ENCODE data around the gene GCH1. TPM values are rescaled to one million over a fixed set of nuclear protein-coding genes. Genes with fewer than 3 reads are reported as not detected.
A peak's percentile ranks its signal among the peaks of the same experiment; 100 is the strongest.

GCH1 gene
- total RNA-seq, 4 donors from 2014 or later = 1.5 to 6.8 (median 1.7) TPM

DNA sequence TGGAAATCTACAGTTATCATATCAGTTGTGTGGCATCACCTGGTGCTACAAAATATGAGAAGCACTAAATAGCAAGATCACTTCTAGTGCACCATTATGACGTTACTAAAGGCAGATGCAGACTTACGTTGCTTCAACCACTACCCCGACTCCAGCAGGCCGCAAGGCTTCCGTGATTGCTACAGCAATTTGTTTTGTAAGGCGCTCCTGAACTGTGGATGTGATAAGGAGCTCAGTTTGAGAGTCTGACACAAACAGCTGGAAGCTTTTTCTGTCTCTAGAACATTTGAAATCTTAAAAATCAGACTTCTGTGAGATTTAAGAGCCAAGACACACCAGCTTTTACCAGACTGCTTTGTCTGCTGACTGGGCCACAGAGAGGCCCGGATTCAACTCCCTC lies 57.0 kb downstream of the GCH1 start:
- Histone ChIP-seq H3K4me1 (no peaks in the 10 kb centered on the region), H3K27ac (replicated peaks in 1 of 4) (no peak overlapping the region), H3K9me3 (no peaks in the 10 kb centered on the region), H3K27me3 (no peaks in the 10 kb centered on the region), H3K4me3 (no peak overlapping the region), H3K36me3 (no peaks in the 10 kb centered on the region)
- WGBS = 87% methylated on average over 7 of the region's 7 CpGs
- TF ChIP-seq, protein P1, sequence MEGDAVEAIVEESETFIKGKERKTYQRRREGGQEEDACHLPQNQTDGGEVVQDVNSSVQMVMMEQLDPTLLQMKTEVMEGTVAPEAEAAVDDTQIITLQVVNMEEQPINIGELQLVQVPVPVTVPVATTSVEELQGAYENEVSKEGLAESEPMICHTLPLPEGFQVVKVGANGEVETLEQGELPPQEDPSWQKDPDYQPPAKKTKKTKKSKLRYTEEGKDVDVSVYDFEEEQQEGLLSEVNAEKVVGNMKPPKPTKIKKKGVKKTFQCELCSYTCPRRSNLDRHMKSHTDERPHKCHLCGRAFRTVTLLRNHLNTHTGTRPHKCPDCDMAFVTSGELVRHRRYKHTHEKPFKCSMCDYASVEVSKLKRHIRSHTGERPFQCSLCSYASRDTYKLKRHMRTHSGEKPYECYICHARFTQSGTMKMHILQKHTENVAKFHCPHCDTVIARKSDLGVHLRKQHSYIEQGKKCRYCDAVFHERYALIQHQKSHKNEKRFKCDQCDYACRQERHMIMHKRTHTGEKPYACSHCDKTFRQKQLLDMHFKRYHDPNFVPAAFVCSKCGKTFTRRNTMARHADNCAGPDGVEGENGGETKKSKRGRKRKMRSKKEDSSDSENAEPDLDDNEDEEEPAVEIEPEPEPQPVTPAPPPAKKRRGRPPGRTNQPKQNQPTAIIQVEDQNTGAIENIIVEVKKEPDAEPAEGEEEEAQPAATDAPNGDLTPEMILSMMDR (IDR thresholded peaks at IDR 0.05) = no peak
- TF ChIP-seq POLR2AphosphoS5 (IDR thresholded peaks at IDR 0.05) = no peak
- no peak for TF ChIP-seq EP300 (IDR thresholded peaks at IDR 0.05)
- no peak for TF ChIP-seq POLR2A (IDR thresholded peaks at IDR 0.05; ENCODE audit: low read depth)
- intact Hi-C loops (cut with DNase I) = no loop called here
- DNase-seq (ENCODE audit: extremely low spot score) = no peak

DNA sequence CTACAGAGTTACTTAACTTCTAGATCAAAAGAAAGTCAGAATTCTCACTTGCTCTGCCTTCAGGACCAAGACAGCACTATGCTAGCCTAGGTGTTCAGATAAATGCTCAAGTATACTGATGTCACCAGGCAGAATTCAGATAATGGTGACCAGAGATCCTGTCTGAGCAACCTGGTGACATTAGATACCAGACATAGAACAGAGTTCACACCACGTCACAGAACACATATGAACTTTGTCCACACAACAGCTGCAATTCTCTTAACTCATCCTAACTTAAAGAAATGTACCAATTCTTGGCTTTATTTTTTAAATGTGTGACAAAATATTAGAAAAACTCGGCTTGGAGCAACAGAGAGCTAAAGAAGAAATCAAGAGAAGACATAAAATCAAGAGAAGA lies 58.1 kb downstream of the GCH1 start:
- Histone ChIP-seq H3K36me3 (no peaks in the 10 kb centered on the region), H3K4me1 (peaks cover 0 to 5% (median 0%) of the 10 kb centered on the region in 4 donors), H3K9me3 (no peaks in the 10 kb centered on the region), H3K27me3 (no peaks in the 10 kb centered on the region), H3K27ac (replicated peaks in 1 of 4) (no peak overlapping the region), H3K4me3 (no peak overlapping the region)
- DNase-seq (ENCODE audit: extremely low spot score) = no peak
- WGBS = 99% methylated on average over 2 of the region's 2 CpGs
- TF ChIP-seq POLR2AphosphoS5 (IDR thresholded peaks at IDR 0.05) (no peak), EP300 (IDR thresholded peaks at IDR 0.05) (no peak), POLR2A (IDR thresholded peaks at IDR 0.05; ENCODE audit: low read depth) (no peak)
- TF ChIP-seq, protein P1 (IDR thresholded peaks at IDR 0.05) = no peak
- intact Hi-C loops (cut with DNase I) = no loop called here

DNA sequence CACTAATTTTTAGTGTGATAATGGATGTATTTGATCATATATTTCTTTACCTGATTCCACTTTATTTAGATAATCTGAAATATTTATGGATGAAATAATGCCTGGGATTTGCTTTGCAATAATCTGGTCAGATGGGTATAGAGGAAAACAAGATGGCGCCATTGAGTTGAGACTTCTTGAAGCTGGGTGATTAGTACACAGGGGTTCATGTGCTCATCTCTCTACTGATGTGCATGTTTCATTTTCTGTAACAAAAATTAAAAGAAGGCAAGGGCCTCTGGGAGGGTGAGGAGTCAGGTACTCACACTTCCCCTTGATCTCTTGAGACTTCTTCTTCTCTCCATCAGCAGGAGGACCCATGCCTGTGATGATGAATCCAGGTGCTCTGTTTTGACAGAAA lies 61.8 kb downstream of the GCH1 start:
- Histone ChIP-seq H3K27ac (replicated peaks in 1 of 4) (no peak overlapping the region), H3K4me1 (peaks cover 0 to 5% (median 0%) of the 10 kb centered on the region in 4 donors), H3K9me3 (no peaks in the 10 kb centered on the region), H3K4me3 (no peak overlapping the region), H3K27me3 (no peaks in the 10 kb centered on the region), H3K36me3 (no peaks in the 10 kb centered on the region)
- 96% methylated on average over 1 of the region's 1 CpG for WGBS
- TF ChIP-seq POLR2A (IDR thresholded peaks at IDR 0.05; ENCODE audit: low read depth) (no peak), POLR2AphosphoS5 (IDR thresholded peaks at IDR 0.05) (no peak), EP300 (IDR thresholded peaks at IDR 0.05) (no peak)
- TF ChIP-seq, protein P1 (IDR thresholded peaks at IDR 0.05) = no peak
- no peak for DNase-seq (ENCODE audit: extremely low spot score)
- intact Hi-C loops (cut with DNase I) = no loop called here

DNA sequence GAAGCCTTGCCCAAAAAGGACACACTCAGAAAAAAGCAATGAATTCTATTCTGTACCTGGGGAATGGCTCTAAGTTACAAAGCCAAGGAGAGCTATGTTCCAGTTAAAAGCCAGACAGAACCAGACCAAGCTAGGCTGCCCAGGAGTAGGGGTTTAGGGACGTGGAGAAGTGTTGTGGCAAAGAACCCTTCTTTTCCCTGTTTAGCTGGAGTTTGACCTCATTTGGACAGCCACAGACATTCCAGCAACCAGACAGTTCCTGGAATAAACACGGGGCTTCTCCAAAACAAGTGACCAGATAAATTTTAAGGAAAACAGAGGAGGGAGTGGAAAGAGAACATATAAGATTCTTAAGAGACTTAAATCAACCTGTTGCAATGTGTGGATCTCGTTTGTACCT lies 62.3 kb downstream of the GCH1 start:
- no peak for DNase-seq (ENCODE audit: extremely low spot score)
- WGBS = 71% methylated on average over 3 of the region's 3 CpGs
- TF ChIP-seq EP300 (IDR thresholded peaks at IDR 0.05) (no peak), POLR2AphosphoS5 (IDR thresholded peaks at IDR 0.05) (no peak), POLR2A (IDR thresholded peaks at IDR 0.05; ENCODE audit: low read depth) (no peak)
- TF ChIP-seq, protein P1 (IDR thresholded peaks at IDR 0.05) = no peak
- Histone ChIP-seq H3K4me3 (no peak overlapping the region), H3K9me3 (no peaks in the 10 kb centered on the region), H3K27ac (replicated peaks in 1 of 4) (peak overlapping the region in 3 of 4 donors; percentile 14 to 33 (median 21)), H3K4me1 (peaks cover 0 to 5% (median 0%) of the 10 kb centered on the region in 4 donors), H3K27me3 (no peaks in the 10 kb centered on the region), H3K36me3 (no peaks in the 10 kb centered on the region)
- intact Hi-C loops (cut with DNase I) = no loop called here

DNA sequence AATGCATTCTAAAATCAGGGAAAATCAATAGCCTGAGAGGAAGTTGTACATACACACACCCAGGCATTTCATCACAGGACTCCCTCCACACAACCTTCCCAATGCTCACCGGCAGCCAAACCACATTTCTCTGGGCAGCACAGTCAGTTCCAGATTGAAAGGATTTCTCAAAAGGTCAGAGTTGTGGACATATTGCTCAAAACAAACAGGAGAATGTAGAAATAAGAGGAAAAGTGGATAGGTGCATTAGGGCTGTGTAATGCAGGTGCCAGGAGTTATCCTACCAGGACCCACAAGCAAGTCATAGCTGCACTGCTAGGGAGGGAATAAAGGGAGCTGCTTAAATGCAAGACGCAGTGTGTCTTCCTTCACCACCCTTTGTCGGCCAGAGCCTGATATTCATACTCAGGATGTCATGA lies 62.9 kb downstream of the GCH1 start:
- WGBS = 76% methylated on average over 3 of the region's 3 CpGs
- no peaks in the 10 kb centered on the region for H3K27me3 ChIP-seq
- H3K4me1 ChIP-seq = peaks cover 0 to 5% (median 0%) of the 10 kb centered on the region in 4 donors
- H3K36me3 ChIP-seq = no peaks in the 10 kb centered on the region
- no peak overlapping the region for H3K4me3 ChIP-seq
- peak overlapping the region in 3 of 4 donors; percentile 14 to 33 (median 21) for H3K27ac ChIP-seq (replicated peaks in 1 of 4)
- intact Hi-C loops (cut with DNase I) = no loop called here
- TF ChIP-seq EP300 (IDR thresholded peaks at IDR 0.05) = no peak
- TF ChIP-seq POLR2A (IDR thresholded peaks at IDR 0.05; ENCODE audit: low read depth) = no peak
- TF ChIP-seq, protein P1 (IDR thresholded peaks at IDR 0.05) = no peak
- peak; percentile 12 to 25 for TF ChIP-seq POLR2AphosphoS5 (IDR thresholded peaks at IDR 0.05)
- H3K9me3 ChIP-seq = no peaks in the 10 kb centered on the region
- DNase-seq (ENCODE audit: extremely low spot score) = no peak
